Osteoblast (primary cell): ENCODE data around the gene NOP56. TPM values are rescaled to one million over a fixed set of nuclear protein-coding genes. Genes with fewer than 3 reads are reported as not detected.

ENCODE experiments used
- DNase-seq: peaks from one replicate; pipeline ENCODE4 v3.0.0; 2011; ENCODE audit warnings: low spot score, mixed read lengths; ENCODE audit not compliant: insufficient read length; ENCODE audit errors: missing footprints
- H2AFZ ChIP-seq: 2 replicates; pipeline ENCODE4 v1.6.0; 2011; ENCODE audit warnings: mild to moderate bottlenecking, low read length
- H3K27ac ChIP-seq: 2 replicates; pipeline ENCODE4 v1.5.1; 2011; ENCODE audit warnings: mild to moderate bottlenecking, low read depth, low read length, moderate library complexity
- H3K27me3 ChIP-seq: 2 replicates; pipeline ENCODE4 v1.6.0; 2012; ENCODE audit warnings: mild to moderate bottlenecking, control low read depth, inconsistent platforms, low read length, moderate library complexity; ENCODE audit not compliant: insufficient read depth
- H3K36me3 ChIP-seq: 2 replicates; pipeline ENCODE4 v1.5.1; 2011; ENCODE audit warnings: mild to moderate bottlenecking, low read length, control low read depth, moderate library complexity; ENCODE audit not compliant: insufficient read depth
- H3K4me1 ChIP-seq: 2 replicates; pipeline ENCODE4 v1.5.1; 2011; ENCODE audit warnings: mild to moderate bottlenecking, low read length, control low read depth, moderate library complexity; ENCODE audit not compliant: insufficient read depth
- H3K4me2 ChIP-seq: 2 replicates; pipeline ENCODE4 v1.6.0; 2011; ENCODE audit warnings: mild to moderate bottlenecking, low read length; ENCODE audit not compliant: insufficient read depth
- H3K4me3 ChIP-seq: fragments of 200-600 bp; sonication (generic); 3 replicates; pipeline ENCODE4 v1.5.1; 2012; ENCODE audit warnings: mild to moderate bottlenecking, low read length, inconsistent platforms; ENCODE audit not compliant: insufficient read depth
- H3K79me2 ChIP-seq: 2 replicates; pipeline ENCODE4 v1.6.0; 2012; ENCODE audit warnings: mild to moderate bottlenecking, low read length, control low read depth, inconsistent platforms; ENCODE audit not compliant: insufficient read depth
- H3K9me3 ChIP-seq: 2 replicates; pipeline ENCODE4 v1.5.1; 2011; ENCODE audit warnings: low read depth, low read length, control low read depth
- H4K20me1 ChIP-seq: 2 replicates; pipeline ENCODE4 v1.6.0; 2012; ENCODE audit warnings: mild to moderate bottlenecking, low read length, control low read depth; ENCODE audit not compliant: insufficient read depth
- total RNA-seq: library from RNA; depleted of rRNA; stranded (reverse); fragments of >200 nt; gene quantifications from 2 replicates; pipeline ENCODE4 v1.2.3, GENCODE V29; 2012
- TF ChIP-seq, protein P1 (sequence below): IDR thresholded peaks from 2 replicates; pipeline ENCODE4 v1.5.1; 2011; ENCODE audit warnings: mild to moderate bottlenecking, low read depth, low read length, moderate library complexity; ENCODE audit errors: extremely low read depth

Gene NOP56
- total RNA-seq, 1 donor: 91.2 TPM

GRCh38 chr20:2612073-2612472, 40.4 kb upstream of the NOP56 start:
- no peak overlapping the region for H3K4me3 ChIP-seq
- no peak for DNase-seq
- TF ChIP-seq, protein P1, sequence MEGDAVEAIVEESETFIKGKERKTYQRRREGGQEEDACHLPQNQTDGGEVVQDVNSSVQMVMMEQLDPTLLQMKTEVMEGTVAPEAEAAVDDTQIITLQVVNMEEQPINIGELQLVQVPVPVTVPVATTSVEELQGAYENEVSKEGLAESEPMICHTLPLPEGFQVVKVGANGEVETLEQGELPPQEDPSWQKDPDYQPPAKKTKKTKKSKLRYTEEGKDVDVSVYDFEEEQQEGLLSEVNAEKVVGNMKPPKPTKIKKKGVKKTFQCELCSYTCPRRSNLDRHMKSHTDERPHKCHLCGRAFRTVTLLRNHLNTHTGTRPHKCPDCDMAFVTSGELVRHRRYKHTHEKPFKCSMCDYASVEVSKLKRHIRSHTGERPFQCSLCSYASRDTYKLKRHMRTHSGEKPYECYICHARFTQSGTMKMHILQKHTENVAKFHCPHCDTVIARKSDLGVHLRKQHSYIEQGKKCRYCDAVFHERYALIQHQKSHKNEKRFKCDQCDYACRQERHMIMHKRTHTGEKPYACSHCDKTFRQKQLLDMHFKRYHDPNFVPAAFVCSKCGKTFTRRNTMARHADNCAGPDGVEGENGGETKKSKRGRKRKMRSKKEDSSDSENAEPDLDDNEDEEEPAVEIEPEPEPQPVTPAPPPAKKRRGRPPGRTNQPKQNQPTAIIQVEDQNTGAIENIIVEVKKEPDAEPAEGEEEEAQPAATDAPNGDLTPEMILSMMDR: no peak
- H4K20me1 ChIP-seq: no peaks in the 10 kb centered on the region
- H3K4me2 ChIP-seq: no peak overlapping the region
- H3K79me2 ChIP-seq: no peaks in the 10 kb centered on the region
- H3K4me1 ChIP-seq: no peaks in the 10 kb centered on the region
- peaks cover 26% of the 10 kb centered on the region for H3K27me3 ChIP-seq
- H3K9me3 ChIP-seq: no peaks in the 10 kb centered on the region
- no peak overlapping the region for H2AFZ ChIP-seq
- no peaks in the 10 kb centered on the region for H3K36me3 ChIP-seq
- H3K27ac ChIP-seq: no peak overlapping the region

GRCh38 chr20:2616634-2617033, 35.8 kb upstream of the NOP56 start:
- Histone ChIP-seq H3K9me3 (no peaks in the 10 kb centered on the region), H3K27ac (no peak overlapping the region), H3K4me1 (no peaks in the 10 kb centered on the region), H2AFZ (no peak overlapping the region), H4K20me1 (no peaks in the 10 kb centered on the region), H3K4me3 (no peak overlapping the region), H3K27me3 (peaks cover 24% of the 10 kb centered on the region), H3K79me2 (no peaks in the 10 kb centered on the region), H3K36me3 (no peaks in the 10 kb centered on the region), H3K4me2 (no peak overlapping the region)
- TF ChIP-seq, protein P1: no peak
- DNase-seq: no peak

DNA sequence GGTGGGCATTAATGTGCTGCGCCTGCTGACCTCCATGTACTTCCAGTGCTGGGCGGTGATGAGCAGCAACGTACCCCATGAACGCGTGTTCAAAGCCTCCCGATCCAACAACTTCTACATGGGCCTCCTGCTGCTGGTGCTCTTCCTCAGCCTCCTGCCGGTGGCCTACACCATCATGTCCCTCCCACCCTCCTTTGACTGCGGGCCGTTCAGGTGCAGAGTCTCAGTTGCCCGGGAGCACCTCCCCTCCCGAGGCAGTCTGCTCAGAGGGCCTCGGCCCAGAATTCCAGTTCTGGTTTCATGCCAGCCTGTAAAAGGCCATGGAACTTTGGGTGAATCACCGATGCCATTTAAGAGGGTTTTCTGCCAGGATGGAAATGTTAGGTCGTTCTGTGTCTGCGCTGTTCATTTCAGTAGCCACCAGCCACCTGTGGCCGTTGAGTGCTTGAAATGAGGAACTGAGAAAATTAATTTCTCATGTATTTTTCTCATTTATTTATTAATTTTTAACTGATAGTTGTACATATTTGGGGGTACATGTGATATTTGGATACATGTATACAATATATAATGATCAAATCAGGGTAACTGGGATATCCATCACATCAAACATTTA, 35.2 kb upstream of the NOP56 start:
- Histone ChIP-seq H3K9me3 (no peaks in the 10 kb centered on the region), H3K27me3 (peaks cover 20% of the 10 kb centered on the region), H3K4me3 (no peak overlapping the region), H4K20me1 (no peaks in the 10 kb centered on the region), H3K27ac (no peak overlapping the region), H2AFZ (no peak overlapping the region), H3K4me1 (no peaks in the 10 kb centered on the region), H3K36me3 (no peaks in the 10 kb centered on the region), H3K4me2 (no peak overlapping the region), H3K79me2 (no peaks in the 10 kb centered on the region)
- DNase-seq: no peak
- TF ChIP-seq, protein P1: no peak

DNA sequence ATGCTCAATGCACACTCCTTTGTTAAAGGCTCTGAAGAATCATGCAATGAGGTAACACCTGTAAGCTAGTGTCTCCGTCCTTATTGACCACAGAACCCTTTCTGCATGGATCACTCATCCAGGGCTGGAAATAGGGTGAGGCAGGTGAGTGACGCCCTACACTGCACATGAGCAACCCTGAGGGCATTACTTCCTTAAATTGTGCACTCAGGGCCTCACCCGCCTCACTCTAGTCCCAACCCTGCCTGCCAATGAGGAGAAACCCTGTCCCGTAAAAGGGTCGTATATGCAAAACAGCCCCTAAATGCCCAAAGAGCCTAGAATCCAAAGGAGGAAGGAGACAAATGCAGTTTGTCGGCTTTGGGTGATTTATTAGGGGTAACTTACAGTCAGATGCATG, 33.6 kb upstream of the NOP56 start:
- DNase-seq: no peak
- Histone ChIP-seq H3K4me1 (no peaks in the 10 kb centered on the region), H3K4me2 (no peak overlapping the region), H3K36me3 (no peaks in the 10 kb centered on the region), H3K9me3 (no peaks in the 10 kb centered on the region), H3K79me2 (no peaks in the 10 kb centered on the region), H3K27me3 (peaks cover 18% of the 10 kb centered on the region), H3K4me3 (no peak overlapping the region), H2AFZ (no peak overlapping the region), H4K20me1 (no peaks in the 10 kb centered on the region), H3K27ac (no peak overlapping the region)
- TF ChIP-seq, protein P1: no peak
